ENCODE data around the gene STIP1.
"Not testable (repeated sequence)": the region's sequence is repeated elsewhere in the genome, so short reads cannot be mapped to it uniquely, and the experiment has no call there.

STIP1 gene

GRCh38 chr11:64161037-64161436 lies 24.9 kb upstream of the STIP1 start:
- no peak for DNase-seq

- not testable (repeated sequence) for DNase-seq
Measured at GRCh38 chr11:64162769-64163168, 23.2 kb upstream of the STIP1 start.

GRCh38 chr11:64163951-64164350 lies 22.0 kb upstream of the STIP1 start:
- no peak for DNase-seq

GRCh38 chr11:64164392-64165312 lies 21.3 kb upstream of the STIP1 start:
- DNase-seq = peak; percentile 46

GRCh38 chr11:64165481-64165841 lies 20.5 kb upstream of the STIP1 start:
- DNase-seq = peak; percentile 55

- DNase-seq = peak; percentile 95
Measured at GRCh38 chr11:64165842-64166635, 19.9 kb upstream of the STIP1 start, which contains the start of gene MACROD1. TSS of gene MACROD1 (minus strand) at chr11:64166113. CDS start at chr11:64165994, 119 bp downstream.

- DNase-seq = no peak
Measured at GRCh38 chr11:64170419-64170818, 15.6 kb upstream of the STIP1 start.

- DNase-seq = no peak
Measured at GRCh38 chr11:64173616-64174355, 12.2 kb upstream of the STIP1 start.

- DNase-seq = no peak
Measured at GRCh38 chr11:64176751-64177150, 9.2 kb upstream of the STIP1 start.

- DNase-seq = no peak
Measured at GRCh38 chr11:64178203-64178602, 7.8 kb upstream of the STIP1 start.

- DNase-seq = no peak
Measured at GRCh38 chr11:64178951-64179639, 6.9 kb upstream of the STIP1 start.

- DNase-seq = no peak
Measured at GRCh38 chr11:64180891-64181290, 5.1 kb upstream of the STIP1 start.

GRCh38 chr11:64181506-64182411 lies 4.2 kb upstream of the STIP1 start:
- DNase-seq = peak; percentile 91

GRCh38 chr11:64183890-64184289 lies 2.1 kb upstream of the STIP1 start:
- no peak for DNase-seq

GRCh38 chr11:64185175-64185692 lies 737 bp upstream of the STIP1 start:
- DNase-seq = peak; percentile 74

GRCh38 chr11:64186492-64187165 lies 658 bp downstream of the STIP1 start:
- DNase-seq = peak; percentile 40

- no peak for DNase-seq
Measured at GRCh38 chr11:64192434-64192833, 6.5 kb downstream of the STIP1 start.

- DNase-seq = no peak
Measured at GRCh38 chr11:64196626-64197025, 10.7 kb downstream of the STIP1 start.

GRCh38 chr11:64198511-64198910 lies 12.5 kb downstream of the STIP1 start:
- DNase-seq = peak; percentile 44

- DNase-seq = no peak
Measured at GRCh38 chr11:64201543-64201942, 15.6 kb downstream of the STIP1 start.

GRCh38 chr11:64202992-64203391 lies 17.0 kb downstream of the STIP1 start:
- DNase-seq = no peak
